SK-N-MC (cell line): ENCODE results near the gene NPEPL1.

Source experiments
- EZH2 ChIP-seq: fragments of 200-600 bp; sonication (generic); IDR thresholded peaks from one replicate; pipeline ENCODE4 v1.6.1; 2017; ENCODE audit warnings: antibody characterized with exemption
- POLR2AphosphoS5 ChIP-seq: IDR thresholded peaks from 2 replicates; pipeline ENCODE4 v1.6.1; 2012; ENCODE audit warnings: mild to moderate bottlenecking, low read depth, low read length, borderline replicate concordance

- no peak for TF ChIP-seq EZH2
- no peak for TF ChIP-seq POLR2AphosphoS5
These were observed 46.3 kb upstream of the NPEPL1 start for GRCh38 chr20:58646257-58646656.
